Peyer's patch (tissue), 4 donors: ENCODE results near the gene LOXHD1.

ENCODE experiments used
- POLR2A ChIP-seq, 2 donors: fragments of 450-650 bp; IDR thresholded peaks; one replicate each; pipeline ENCODE4 v1.5.1; 2017; ENCODE audit warnings: antibody characterized with exemption in 2 of 2, mild to moderate bottlenecking in 2 of 2, moderate library complexity in 2 of 2
- TF ChIP-seq, protein P1 (sequence below), 6 experiments: fragments of 450-650 bp in 4 of 6; fragments of 200-600 bp in 2 of 6; sonication (generic) in 1 of 6; IDR thresholded peaks; one replicate each; pipeline ENCODE4 v1.5.1; 2017 to 2019; ENCODE audit warnings: antibody characterized with exemption in 6 of 6, mild to moderate bottlenecking in 3 of 6, moderate library complexity in 1 of 6

- no peak for TF ChIP-seq POLR2A (IDR thresholded peaks at IDR 0.05)
- TF ChIP-seq, protein P1, sequence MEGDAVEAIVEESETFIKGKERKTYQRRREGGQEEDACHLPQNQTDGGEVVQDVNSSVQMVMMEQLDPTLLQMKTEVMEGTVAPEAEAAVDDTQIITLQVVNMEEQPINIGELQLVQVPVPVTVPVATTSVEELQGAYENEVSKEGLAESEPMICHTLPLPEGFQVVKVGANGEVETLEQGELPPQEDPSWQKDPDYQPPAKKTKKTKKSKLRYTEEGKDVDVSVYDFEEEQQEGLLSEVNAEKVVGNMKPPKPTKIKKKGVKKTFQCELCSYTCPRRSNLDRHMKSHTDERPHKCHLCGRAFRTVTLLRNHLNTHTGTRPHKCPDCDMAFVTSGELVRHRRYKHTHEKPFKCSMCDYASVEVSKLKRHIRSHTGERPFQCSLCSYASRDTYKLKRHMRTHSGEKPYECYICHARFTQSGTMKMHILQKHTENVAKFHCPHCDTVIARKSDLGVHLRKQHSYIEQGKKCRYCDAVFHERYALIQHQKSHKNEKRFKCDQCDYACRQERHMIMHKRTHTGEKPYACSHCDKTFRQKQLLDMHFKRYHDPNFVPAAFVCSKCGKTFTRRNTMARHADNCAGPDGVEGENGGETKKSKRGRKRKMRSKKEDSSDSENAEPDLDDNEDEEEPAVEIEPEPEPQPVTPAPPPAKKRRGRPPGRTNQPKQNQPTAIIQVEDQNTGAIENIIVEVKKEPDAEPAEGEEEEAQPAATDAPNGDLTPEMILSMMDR (IDR thresholded peaks at IDR 0.05): no peak
Observed at GRCh38 chr18:46696702-46697101, 39.7 kb upstream of the LOXHD1 start.
